HepG2 (cell line): ENCODE measurements around the gene ZFAND3. TPM values are rescaled to one million over a fixed set of nuclear protein-coding genes. Genes with fewer than 3 reads are reported as not detected.

Experiments
- ATAC-seq: fragments of 200-7000 bp; cut with Tn5 transposase; 3 replicates; pipeline ENCODE4 v1.9.1; 2020; ENCODE audit warnings: mild to moderate bottlenecking, moderate library complexity
- BruUV-seq: library from RNA; stranded (reverse); fragments of 400-500 nt; replicated peaks from 2 replicates; lab custom pipeline; 2021; lab: Mats Ljungman, UMichigan
- CTCF ChIA-PET: fragments of 300-600 bp; formaldehyde crosslinking; extraction: SDS; loops from one replicate; lab custom pipeline; 2021; ENCODE audit warnings: low total read pairs, inconsistent platforms, low intra/inter-chr PET ratio; lab: Yijun Ruan, JAX
- POLR2A ChIA-PET: fragments of 350-600 bp; sonication (Branson Sonifier 250); formaldehyde crosslinking; loops from one replicate; lab custom pipeline; 2020; ENCODE audit warnings: antibody characterized with exemption, inconsistent platforms; lab: Yijun Ruan, JAX
- DNase-seq: peaks from one replicate; pipeline ENCODE4 v3.0.0-alpha.2; 2015; ENCODE audit warnings: low spot score
- FAIRE-seq: peaks from 3 replicates; lab custom pipeline; 2011; peaks lifted over from hg19 to GRCh38; lab: Jason Lieb, UNC
- H2AFZ ChIP-seq: one replicate; pipeline ENCODE4 v1.6.1; 2011; ENCODE audit warnings: low read length, inconsistent platforms
- H3K27ac ChIP-seq: fragments of 300-600 bp; 3 replicates; pipeline ENCODE4 v1.8.0; 2011; ENCODE audit warnings: mixed run types, mild to moderate bottlenecking, mixed read lengths, low read length, inconsistent platforms; ENCODE audit not compliant: insufficient read depth; ENCODE audit errors: extremely low read length
- H3K27me3 ChIP-seq, 2 experiments: fragments of 200-600 bp in 1 of 2; 2 replicates in 1 of 2; 3 replicates in 1 of 2; pipeline versions ENCODE4 v1.6.0 to v1.8.0; 2011; ENCODE audit warnings: low read length in 2 of 2, mild to moderate bottlenecking in 2 of 2, moderate library complexity in 2 of 2, inconsistent platforms in 1 of 2; ENCODE audit not compliant: insufficient read depth in 2 of 2, control insufficient read depth in 1 of 2
- H3K36me3 ChIP-seq, 2 experiments: fragments of 200-600 bp in 1 of 2; replicated peaks in 1 of 2; 2 replicates in 1 of 2; 3 replicates in 1 of 2; pipeline versions ENCODE4 v1.5.1 to v1.8.0; 2011; ENCODE audit warnings: low read length in 2 of 2, inconsistent platforms in 1 of 2; ENCODE audit not compliant: insufficient read depth in 2 of 2, control insufficient read depth in 1 of 2
- H3K4me1 ChIP-seq: 2 replicates; pipeline ENCODE4 v1.5.1; 2012; ENCODE audit warnings: low read length, inconsistent platforms; ENCODE audit not compliant: insufficient read depth
- H3K4me2 ChIP-seq: 2 replicates; pipeline ENCODE4 v1.6.0; 2011; ENCODE audit warnings: low read depth, low read length, inconsistent platforms
- H3K4me3 ChIP-seq, 3 experiments: fragments of 200-600 bp in 1 of 3; sonication (generic), shearing (Covaris generic) in 1 of 3; replicated peaks in 1 of 3; 2 replicates each; pipeline ENCODE4 v1.5.1; 2011 to 2016; ENCODE audit warnings: low read length in 3 of 3, inconsistent platforms in 2 of 3, low read depth in 2 of 3, mild to moderate bottlenecking in 2 of 3, control low read depth in 1 of 3, mixed read lengths in 1 of 3; ENCODE audit not compliant: insufficient read depth in 1 of 3
- H3K79me2 ChIP-seq: one replicate; pipeline ENCODE4 v1.6.1; 2011; ENCODE audit warnings: low read length, inconsistent platforms; ENCODE audit not compliant: insufficient read depth
- H3K9ac ChIP-seq: 2 replicates; pipeline ENCODE4 v1.6.0; 2011; ENCODE audit warnings: mild to moderate bottlenecking, low read depth, low read length, inconsistent platforms; ENCODE audit not compliant: insufficient read depth
- H3K9me3 ChIP-seq: 2 replicates; pipeline ENCODE4 v1.5.1; 2012; ENCODE audit warnings: mild to moderate bottlenecking, low read length
- H4K20me1 ChIP-seq: 2 replicates; pipeline ENCODE4 v1.6.0; 2011; ENCODE audit warnings: inconsistent platforms, mild to moderate bottlenecking, low read length, moderate library complexity; ENCODE audit not compliant: insufficient read depth
- MED8 ChIP-seq: sonication (generic); formaldehyde crosslinking; IDR thresholded peaks from 2 replicates; pipeline ENCODE4 v1.8.1; 2023; ENCODE audit warnings: mild to moderate bottlenecking, missing genetic modification reagents; ENCODE audit not compliant: insufficient replicate concordance
- POLR2G ChIP-seq: fragments of 200-400 bp; formaldehyde crosslinking; IDR thresholded peaks from 2 replicates; pipeline ENCODE4 v1.6.1; 2018; ENCODE audit warnings: mild to moderate bottlenecking, low read depth, low read length, moderate library complexity
- RBM39 ChIP-seq: fragments of 200-400 bp; formaldehyde crosslinking; IDR thresholded peaks from one replicate; pipeline ENCODE4 v1.6.1; 2018; ENCODE audit warnings: antibody characterized with exemption, mild to moderate bottlenecking, low read depth, low read length; ENCODE audit not compliant: poor library complexity, severe bottlenecking
- WGBS: methylation state at CpG from one replicate; pipeline ENCODE4 v1.1.6; 2017; ENCODE audit warnings: low lambda C conversion rate; 5-methylcytosine and 5-hydroxymethylcytosine counted together
- in situ Hi-C: cut with HindIII; loops from 2 replicates; pipeline ENCODE4 v1.10.0; 2017; ENCODE audit warnings: low pct_unique_long_range_greater_than_20kb; ENCODE audit not compliant: extremely low pct_ligation_motif_present
- intact Hi-C: fragments of 100-400 bp; cut with micrococcal nuclease; formaldehyde crosslinking; loops from one replicate; pipeline ENCODE4 v1.10.0; 2022; ENCODE audit not compliant: unreplicated experiment
- polyA plus RNA-seq, 8 experiments: library from polyadenylated mRNA; depleted of rRNA in 3 of 8; stranded (reverse) in 7 of 8; unstranded in 1 of 8; fragments of >200 nt; fragmentation: Illumina TruSeq in 4 of 8; extraction: Trizol in 4 of 8; gene quantifications; 2 replicates each; pipeline versions ENCODE4 v1.2.1 to v1.2.3, GENCODE V29; 2011 to 2016; ENCODE audit warnings: low read depth in 4 of 8, missing spikeins in 1 of 8, mixed read lengths in 1 of 8; ENCODE audit not compliant: insufficient read depth in 1 of 8
- total RNA-seq, 5 experiments: library from RNA; depleted of rRNA; stranded (reverse); fragments of >200 nt; fragmentation: Illumina TruSeq; extraction: Trizol; gene quantifications; 2 replicates each; pipeline ENCODE4 v1.2.3, GENCODE V29; 2016; ENCODE audit warnings: low read depth in 1 of 5
- TF ChIP-seq, protein P1 (sequence below): sonication (generic); formaldehyde crosslinking; IDR thresholded peaks from 2 replicates; pipeline ENCODE4 v1.4.0; 2020; ENCODE audit warnings: missing genetic modification reagents

The ZFAND3 gene
- total and polyA plus RNA-seq, 2 of the 13 experiments (the other 11 are each of a cell fraction or from before 2014, with no cell fraction given), result 16.4 to 17.1 TPM

GRCh38 chr6:38167598-38167997 is 348.1 kb downstream of the ZFAND3 start:
- Histone ChIP-seq H3K27ac (no peak overlapping the region), H3K4me3 (no peak overlapping the region), H3K4me1 (peaks cover 36% of the 10 kb centered on the region), H3K36me3 (no peaks in the 10 kb centered on the region), H3K27me3 (no peaks in the 10 kb centered on the region), H3K4me2 (no peak overlapping the region), H2AFZ (no peak overlapping the region), H3K79me2 (no peaks in the 10 kb centered on the region), H3K9me3 (no peaks in the 10 kb centered on the region), H3K9ac (no peak overlapping the region), H4K20me1 (no peaks in the 10 kb centered on the region)
- ATAC-seq (no peak), DNase-seq (no peak), FAIRE-seq (no peak)
- 90% methylated on average over 7 of the region's 11 CpGs for WGBS
- POLR2A ChIA-PET, result no interaction called here
- intact Hi-C loops (no loop called here), in situ Hi-C loops (no loop called here)
- BruUV-seq, result no TSS peak
- TF ChIP-seq RBM39 (no peak), POLR2G (0 out of 2 replicates have a peak, but pooled peaks have one; percentile 24), MED8 (CRISPR knock-in tag) (no peak)
- TF ChIP-seq, protein P1, sequence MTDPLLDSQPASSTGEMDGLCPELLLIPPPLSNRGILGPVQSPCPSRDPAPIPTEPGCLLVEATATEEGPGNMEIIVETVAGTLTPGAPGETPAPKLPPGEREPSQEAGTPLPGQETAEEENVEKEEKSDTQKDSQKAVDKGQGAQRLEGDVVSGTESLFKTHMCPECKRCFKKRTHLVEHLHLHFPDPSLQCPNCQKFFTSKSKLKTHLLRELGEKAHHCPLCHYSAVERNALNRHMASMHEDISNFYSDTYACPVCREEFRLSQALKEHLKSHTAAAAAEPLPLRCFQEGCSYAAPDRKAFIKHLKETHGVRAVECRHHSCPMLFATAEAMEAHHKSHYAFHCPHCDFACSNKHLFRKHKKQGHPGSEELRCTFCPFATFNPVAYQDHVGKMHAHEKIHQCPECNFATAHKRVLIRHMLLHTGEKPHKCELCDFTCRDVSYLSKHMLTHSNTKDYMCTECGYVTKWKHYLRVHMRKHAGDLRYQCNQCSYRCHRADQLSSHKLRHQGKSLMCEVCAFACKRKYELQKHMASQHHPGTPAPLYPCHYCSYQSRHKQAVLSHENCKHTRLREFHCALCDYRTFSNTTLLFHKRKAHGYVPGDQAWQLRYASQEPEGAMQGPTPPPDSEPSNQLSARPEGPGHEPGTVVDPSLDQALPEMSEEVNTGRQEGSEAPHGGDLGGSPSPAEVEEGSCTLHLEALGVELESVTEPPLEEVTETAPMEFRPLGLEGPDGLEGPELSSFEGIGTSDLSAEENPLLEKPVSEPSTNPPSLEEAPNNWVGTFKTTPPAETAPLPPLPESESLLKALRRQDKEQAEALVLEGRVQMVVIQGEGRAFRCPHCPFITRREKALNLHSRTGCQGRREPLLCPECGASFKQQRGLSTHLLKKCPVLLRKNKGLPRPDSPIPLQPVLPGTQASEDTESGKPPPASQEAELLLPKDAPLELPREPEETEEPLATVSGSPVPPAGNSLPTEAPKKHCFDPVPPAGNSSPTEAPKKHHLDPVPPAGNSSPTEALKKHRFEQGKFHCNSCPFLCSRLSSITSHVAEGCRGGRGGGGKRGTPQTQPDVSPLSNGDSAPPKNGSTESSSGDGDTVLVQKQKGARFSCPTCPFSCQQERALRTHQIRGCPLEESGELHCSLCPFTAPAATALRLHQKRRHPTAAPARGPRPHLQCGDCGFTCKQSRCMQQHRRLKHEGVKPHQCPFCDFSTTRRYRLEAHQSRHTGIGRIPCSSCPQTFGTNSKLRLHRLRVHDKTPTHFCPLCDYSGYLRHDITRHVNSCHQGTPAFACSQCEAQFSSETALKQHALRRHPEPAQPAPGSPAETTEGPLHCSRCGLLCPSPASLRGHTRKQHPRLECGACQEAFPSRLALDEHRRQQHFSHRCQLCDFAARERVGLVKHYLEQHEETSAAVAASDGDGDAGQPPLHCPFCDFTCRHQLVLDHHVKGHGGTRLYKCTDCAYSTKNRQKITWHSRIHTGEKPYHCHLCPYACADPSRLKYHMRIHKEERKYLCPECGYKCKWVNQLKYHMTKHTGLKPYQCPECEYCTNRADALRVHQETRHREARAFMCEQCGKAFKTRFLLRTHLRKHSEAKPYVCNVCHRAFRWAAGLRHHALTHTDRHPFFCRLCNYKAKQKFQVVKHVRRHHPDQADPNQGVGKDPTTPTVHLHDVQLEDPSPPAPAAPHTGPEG, result no peak
- CTCF ChIA-PET, result no interaction called here
